NCI-H526 (cell line): Measurements from ENCODE around the gene PLCXD3.
A peak's percentile ranks its signal among the peaks of the same experiment; 100 is the strongest.
"Not testable (repeated sequence)": the region's sequence is repeated elsewhere in the genome, so short reads cannot be mapped to it uniquely, and the experiment has no call there.

ENCODE experiments used
- DNase-seq, 2 experiments: peaks; one replicate each; lab custom pipeline; 2025; lab: John Stamatoyannopoulos, UW

Gene PLCXD3

GRCh38 chr5:41493490-41494126, 16.8 kb downstream of the PLCXD3 start:
- DNase-seq = not testable (repeated sequence)

DNA sequence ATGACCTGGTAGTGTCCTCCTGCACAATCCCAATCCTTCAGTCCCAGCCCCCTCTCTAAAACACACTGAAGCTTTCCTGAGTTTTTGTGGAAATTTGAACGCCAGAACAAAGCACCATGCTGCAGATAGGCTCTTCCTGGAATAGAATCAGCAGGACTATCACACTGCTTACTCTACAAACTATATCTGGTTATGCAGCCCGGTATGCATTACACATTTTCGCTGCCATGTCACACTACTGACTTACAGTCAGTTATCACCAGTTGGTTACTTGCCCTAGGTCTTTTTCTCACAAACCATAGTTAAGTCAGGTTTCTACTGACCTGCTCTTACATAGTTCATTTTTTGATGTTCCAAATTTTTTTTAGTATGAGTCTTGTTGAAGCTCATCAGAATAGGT, 24.9 kb downstream of the PLCXD3 start:
- DNase-seq = no peak

GRCh38 chr5:41482715-41483114, 27.7 kb downstream of the PLCXD3 start:
- no peak for DNase-seq

- DNase-seq = no peak
These were observed 28.2 kb downstream of the PLCXD3 start for GRCh38 chr5:41482173-41482572.

- DNase-seq = not testable (repeated sequence)
These were observed 38.7 kb downstream of the PLCXD3 start for GRCh38 chr5:41471571-41472208.

GRCh38 chr5:41465493-41466171, 44.8 kb downstream of the PLCXD3 start:
- no peak for DNase-seq

DNA sequence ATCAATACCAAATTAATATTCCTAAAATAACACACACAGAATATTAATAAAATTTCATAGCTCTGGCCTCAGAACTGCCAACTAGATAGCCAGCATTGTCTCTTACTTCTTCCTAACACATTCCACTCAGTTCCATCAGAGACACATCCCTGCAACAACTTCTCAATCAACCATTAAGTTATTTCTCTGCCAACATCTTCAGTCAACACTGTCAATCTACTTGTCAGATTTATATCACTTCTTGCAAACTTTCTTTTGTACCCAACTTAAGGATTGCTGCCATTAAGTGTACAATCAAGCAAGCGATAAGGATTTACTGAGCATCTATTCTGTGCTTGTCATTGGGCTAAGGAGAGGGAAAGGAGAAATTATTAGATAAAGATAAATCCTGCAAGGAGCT, 50.8 kb downstream of the PLCXD3 start:
- no peak for DNase-seq

GRCh38 chr5:41457094-41457493, 53.3 kb downstream of the PLCXD3 start:
- DNase-seq = no peak

DNA sequence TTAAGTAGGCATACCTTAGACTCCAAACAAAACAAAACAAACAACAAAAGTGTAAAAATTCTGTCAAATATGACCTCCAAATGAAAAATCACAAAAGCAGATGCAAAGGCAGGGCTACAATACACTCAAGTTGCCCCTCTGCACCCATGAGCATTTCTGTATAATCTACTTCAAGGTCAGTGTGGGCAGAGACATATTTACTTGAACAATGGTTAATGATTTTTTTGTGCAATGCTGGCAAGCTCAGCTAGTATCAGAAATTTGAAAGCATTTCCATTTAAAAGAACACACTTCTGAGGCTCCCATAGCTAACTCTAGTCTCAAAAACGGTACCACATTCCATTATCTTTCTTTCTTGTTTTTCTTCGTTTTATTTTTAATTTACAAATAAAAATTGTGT, 57.9 kb downstream of the PLCXD3 start:
- no peak for DNase-seq

- no peak for DNase-seq
These were observed 62.5 kb downstream of the PLCXD3 start for GRCh38 chr5:41447650-41448510.

GRCh38 chr5:41445937-41446563, 64.4 kb downstream of the PLCXD3 start:
- no peak for DNase-seq

GRCh38 chr5:41435276-41435675, 75.1 kb downstream of the PLCXD3 start:
- DNase-seq = no peak

- DNase-seq = peak in 1 of 2 experiments; percentile 10
These were observed 76.7 kb downstream of the PLCXD3 start for GRCh38 chr5:41433552-41434181.

DNA sequence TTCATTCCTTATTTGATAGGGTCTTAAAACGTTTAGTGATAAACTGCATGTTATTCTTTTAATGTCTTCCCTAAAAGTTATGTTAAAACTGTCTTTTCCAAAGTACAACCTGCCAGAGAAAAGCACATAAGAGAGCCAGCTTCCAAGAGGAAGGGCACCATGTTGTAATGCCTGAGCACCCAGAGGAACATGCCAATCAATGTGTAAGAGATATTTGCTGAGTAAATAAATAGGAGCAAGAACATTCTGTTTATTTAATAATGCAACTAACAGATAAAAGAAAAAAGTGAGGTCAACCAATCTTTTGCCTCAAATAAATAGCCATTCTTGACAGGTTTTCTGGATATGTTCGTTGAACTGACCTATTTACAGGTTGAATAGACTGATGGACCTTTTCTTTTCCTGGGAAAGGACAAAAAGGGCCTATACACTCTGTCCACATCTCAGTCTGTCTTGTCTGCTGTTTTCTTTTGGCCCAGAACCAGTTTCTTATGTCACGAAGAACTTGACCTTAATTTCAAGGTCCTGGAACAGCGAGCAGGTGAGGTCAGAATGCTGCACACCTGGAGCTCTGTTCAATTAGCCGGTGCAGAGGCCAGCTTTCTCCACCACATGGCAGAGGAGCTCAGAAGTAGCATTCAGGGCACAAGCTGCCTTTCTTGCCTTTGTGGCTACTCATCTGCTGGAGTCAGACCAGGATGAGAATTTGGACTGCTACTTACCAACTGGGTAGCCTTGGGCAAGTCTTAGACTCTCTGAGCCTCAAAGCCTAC, 77.7 kb downstream of the PLCXD3 start:
- DNase-seq = no peak

- no peak for DNase-seq
These were observed 82.9 kb downstream of the PLCXD3 start for GRCh38 chr5:41427505-41427904.

- DNase-seq = no peak
These were observed 84.7 kb downstream of the PLCXD3 start for GRCh38 chr5:41425736-41426135.

GRCh38 chr5:41420492-41421067, 89.8 kb downstream of the PLCXD3 start:
- DNase-seq = no peak

DNA sequence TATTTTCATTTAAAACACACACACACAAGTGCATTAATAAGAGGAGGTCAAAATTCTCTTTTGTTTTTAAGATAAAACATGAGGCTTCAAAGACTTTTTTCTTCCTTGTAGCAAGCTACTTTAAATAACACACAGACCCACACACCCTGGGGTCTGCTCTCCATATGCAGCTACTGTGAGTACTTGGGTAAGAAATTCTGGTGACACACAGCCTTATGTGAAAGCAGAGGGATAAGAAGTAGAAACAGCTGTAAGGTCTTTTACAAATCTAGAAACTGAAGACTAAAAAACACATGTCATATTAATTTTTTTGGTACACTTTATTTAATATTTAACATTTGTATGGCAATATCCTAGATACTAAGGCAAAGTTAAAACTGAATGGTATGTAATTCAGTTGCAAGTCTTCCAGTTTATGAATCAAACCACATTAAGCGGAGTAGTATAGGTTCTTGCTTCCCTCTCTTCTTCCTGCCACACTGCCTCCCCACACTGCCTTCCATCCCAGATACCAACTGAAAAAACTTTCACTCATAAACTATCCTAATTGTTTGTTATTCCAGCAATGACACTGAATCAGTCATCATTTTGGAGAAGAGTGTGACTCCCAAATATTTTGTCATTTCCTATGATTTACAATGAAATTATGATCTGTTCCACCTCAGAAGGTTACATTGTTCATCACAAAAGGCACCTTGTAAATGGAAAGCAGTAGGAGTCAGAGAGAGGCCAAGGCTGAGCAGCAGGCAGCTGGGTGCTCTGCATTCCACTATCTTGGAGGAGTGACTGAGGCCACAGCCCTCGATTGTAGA, 92.0 kb downstream of the PLCXD3 start:
- DNase-seq = no peak

DNA sequence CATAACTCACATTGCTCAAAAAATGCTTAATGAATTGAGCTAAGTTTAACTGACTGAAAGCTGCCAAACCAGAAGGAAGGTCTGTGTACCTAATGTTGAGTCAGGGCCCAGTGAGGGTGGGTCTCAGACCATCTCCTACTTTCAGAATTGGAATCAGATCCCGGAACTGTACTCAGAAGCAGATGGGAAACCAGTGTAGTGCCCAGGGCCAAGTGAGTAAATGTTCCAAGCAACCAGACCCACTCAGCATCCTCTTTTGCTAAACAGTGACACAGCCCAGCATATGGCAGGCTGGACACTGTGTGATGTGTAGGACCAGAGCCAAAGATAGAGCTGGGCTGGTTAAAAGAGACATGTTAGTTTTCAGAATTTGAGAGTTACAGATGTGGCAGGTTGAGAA, 94.1 kb downstream of the PLCXD3 start:
- DNase-seq = no peak
